CD4-positive, alpha-beta T cell treated with Interleukin-4 for 4 hours (primary cell): ENCODE measurements around the gene CREBL2.
"Not testable (repeated sequence)": the region's sequence is repeated elsewhere in the genome, so short reads cannot be mapped to it uniquely, and the experiment has no call there.

ENCODE experiments used
- DNase-seq: peaks from one replicate; pipeline ENCODE4 v3.0.0-alpha.2; 2020

CREBL2 gene

DNA sequence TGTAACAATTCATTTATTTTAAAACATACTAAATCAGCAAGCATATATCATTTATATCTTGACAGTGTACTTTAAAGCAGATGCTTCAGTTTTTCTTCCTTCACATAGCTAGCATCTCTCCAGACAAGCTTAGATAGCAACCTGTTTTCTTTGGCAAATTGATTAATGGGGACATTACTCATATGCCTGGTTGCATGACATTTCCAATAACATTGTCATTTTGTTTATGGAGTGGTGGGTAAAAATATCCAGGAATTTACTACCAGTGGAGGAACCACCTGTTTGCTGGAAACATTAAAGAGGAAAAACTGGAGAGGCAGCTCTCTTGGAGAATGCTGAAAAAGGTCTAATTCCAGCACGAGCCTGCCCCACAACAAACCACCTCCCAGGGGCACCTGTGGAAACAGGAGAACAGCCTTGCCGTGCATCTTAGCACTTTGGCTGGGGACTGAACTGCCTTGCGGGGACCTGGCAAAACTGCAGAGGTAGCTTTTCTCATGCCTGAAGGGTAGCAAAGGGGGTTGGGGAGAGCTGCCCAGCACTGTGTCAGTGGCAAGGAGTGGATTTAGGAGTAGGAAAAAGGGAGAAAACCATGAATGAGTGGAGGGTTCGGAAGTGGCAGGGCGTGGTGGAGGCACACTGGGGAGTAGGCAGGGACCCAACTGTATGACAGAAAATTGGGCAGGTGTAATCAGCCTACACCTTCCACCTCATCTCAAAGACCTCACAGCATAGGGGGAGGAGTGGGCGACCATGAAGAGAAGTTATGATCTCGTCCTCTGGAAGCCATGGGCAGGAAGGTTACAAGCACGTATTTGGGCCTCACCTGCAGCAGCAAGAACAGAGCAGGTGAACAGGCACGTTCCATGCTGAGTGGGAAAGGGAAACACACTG lies 11.7 kb upstream of the CREBL2 start:
- no peak for DNase-seq

DNA sequence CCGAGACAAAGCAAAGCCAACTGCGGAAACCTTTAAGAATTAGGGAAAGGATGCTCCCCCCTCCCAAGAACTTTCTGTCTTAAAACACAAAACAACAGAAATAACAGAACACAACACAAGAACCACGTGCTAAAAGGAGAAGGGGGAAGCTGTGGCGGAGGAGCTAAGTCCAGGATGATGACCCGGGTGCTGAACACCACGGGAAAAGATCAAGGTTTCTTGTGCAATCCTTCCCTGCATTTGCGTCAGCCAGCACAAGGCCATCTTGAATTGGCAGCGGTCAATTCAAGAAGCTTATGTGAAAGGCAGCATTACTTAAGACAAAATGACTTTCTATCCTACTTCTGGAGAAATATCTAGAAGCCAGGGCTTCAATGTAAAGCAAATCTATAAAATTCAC lies 11.0 kb upstream of the CREBL2 start:
- no peak for DNase-seq

DNA sequence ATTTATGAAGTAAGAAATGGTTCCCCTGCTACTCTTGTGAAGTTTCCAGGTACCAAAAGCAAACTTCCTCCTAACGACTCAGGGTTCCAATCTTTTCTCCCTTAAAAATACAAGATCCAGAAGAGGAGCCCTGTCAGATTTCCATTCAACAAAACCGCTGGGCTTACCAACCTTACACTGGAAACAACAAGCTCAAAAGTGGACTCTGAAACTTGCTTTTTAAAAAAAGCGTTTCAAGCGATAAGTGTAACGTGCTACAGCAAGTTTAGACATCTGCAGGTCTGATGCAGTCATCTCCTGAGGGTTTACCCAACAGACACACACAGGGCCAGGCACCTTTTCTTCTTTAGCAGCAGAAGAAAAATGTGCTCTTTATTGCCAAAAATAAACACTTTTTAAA lies 6.9 kb upstream of the CREBL2 start:
- DNase-seq, result no peak

DNA sequence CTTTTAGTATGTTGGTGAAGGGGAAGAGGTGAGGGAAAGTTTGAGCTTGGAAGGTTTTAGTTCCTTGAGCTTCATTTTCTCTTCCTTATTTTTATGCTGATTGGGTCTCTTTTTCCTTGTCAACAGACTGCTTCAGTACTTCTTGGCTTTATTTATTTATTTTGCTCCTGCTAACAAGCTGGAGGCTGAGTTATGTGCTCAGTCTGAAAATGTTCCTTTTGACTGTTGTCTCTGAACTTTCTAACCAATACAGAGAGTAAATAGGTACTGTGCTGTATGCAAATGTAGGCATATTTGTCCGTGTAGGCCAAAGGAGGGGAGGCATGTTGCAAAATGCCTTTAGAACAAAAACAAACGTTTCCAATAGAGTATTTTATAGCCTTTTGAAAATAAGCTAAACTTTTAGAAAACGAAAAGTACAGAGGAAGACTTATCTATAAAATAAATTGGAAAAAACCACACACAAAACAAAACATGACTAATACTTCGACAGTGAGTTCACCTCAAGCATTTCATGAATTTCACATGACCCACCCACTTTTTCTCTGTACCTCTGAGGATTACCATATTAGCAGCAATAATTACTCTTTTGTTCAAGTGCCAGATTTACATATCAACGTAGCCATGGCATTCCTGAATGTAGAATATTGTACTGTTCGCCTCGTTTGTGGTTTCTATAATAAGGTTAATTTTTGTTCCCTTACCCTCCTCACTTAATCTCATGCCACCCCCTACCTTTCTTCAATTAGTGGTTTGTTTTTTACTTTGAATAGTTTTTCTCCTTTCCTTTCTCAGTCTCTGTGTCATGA lies 4.7 kb upstream of the CREBL2 start:
- DNase-seq, result peak; percentile 34

DNA sequence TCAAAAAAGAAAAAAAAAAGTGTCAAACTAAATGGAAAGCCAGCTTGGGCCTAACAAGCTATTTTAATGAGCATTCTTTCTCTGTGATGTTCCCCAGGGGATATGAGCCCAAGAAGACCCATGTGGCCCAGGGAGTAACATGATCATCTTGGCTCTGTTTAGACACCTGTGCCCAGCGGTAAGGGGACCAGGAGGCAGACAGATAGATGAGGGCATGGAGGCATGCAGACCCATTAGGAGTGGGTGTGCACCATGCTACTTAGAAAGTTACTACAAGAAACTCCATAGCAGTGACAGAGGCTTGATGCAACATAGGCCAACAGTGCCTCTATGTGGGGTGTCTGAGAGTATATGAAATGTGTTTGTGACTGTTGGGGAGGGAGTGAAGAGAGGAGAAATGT lies 3.1 kb upstream of the CREBL2 start:
- DNase-seq, result no peak

DNA sequence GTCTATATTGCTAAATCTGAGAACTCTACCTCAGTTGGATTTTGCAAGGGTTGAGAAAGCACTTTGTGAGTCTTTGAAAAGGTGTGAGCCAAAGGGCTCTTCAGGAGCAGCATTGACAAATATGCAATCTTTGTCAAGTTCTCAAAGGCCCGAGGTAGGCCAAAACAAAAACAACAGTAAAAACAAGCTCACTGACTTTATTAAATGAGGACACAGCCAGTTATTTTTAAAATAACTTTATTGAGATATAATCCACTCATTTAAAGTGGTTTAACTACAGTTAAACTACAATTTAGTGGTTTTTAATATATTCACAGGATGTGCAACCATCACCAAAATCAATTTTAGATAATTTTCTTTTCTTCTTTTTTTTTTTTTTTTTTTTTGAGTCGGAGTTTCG lies 2.0 kb upstream of the CREBL2 start:
- no peak for DNase-seq

DNA sequence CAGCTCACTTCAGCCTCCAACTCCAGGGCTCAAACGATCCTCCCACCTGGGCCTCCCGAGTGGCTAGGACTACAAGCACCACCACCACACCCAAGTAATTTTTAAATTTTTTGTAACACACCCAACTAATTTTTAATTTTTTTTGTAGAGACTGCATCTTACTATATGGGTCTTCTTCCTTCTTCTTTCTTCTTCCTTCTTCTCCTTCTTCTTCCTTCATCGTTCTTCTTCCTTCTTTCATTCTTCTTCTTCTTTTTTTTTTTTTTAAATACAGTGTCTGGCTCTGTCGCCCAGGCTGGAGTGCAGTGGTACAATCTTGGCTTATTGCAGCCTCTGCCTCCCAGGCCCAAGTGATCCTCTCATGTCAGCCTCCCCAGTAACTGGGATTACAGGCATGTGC lies 965 bp upstream of the CREBL2 start:
- DNase-seq, result no peak

DNA sequence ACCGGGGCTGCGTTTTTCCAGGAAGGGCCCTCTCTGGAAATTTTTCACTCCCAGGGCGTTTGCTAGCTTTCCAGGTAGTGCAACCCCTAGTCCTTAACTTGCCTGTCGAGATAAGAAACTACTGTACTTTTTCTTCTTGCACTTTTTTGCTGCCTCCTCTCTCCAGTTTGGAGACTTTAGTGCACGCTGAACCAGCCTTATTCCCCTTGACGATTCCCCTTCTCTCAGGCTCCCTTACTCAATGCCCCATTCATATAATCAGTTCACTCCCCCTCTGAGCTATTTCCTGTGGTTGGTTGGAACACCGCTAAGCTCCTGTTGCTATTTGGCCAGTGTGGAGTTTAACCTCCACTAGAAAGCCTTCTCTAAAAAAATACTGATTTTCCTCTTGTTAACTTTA lies 682 bp downstream of the CREBL2 start:
- peak; percentile 30 for DNase-seq

DNA sequence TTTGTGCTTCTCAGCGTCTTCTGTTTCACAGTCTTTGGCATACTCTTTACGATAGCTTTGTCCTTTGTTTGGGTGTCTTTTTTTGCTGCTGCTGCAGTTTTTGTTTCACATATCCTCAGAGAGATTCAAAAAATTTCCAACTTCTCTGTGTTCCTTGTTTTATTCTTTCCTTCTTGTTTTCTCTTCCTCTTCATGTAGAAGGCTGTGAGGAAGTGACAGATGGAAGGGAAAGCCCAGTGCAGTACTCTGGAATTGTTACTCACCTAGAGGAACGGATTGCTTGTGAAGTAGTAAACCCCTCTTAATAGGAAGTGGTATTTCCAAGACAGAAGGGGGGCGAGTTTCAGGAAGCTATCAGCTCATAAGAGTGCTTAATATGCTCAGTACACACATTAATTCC lies 1.7 kb downstream of the CREBL2 start:
- DNase-seq, result peak; percentile 46

DNA sequence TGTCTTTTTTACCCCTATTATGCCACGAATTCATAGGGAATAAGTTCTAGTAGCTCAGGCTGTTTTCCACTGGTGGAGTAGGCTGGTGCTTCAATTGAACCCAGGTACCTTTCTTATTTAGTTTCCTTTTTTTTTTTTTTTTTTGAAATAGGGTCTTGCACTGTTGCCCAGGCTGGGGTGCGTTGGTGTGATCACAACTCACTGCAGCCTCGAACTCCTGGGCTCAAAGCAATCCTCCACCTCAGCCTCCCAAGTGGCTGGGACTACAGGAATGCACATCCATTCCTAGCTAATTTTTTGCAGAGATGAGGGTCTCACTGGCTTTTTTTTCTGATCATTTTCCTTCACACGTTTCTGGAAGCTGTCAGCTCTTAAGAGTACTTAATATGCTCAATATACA lies 2.7 kb downstream of the CREBL2 start:
- no peak for DNase-seq

DNA sequence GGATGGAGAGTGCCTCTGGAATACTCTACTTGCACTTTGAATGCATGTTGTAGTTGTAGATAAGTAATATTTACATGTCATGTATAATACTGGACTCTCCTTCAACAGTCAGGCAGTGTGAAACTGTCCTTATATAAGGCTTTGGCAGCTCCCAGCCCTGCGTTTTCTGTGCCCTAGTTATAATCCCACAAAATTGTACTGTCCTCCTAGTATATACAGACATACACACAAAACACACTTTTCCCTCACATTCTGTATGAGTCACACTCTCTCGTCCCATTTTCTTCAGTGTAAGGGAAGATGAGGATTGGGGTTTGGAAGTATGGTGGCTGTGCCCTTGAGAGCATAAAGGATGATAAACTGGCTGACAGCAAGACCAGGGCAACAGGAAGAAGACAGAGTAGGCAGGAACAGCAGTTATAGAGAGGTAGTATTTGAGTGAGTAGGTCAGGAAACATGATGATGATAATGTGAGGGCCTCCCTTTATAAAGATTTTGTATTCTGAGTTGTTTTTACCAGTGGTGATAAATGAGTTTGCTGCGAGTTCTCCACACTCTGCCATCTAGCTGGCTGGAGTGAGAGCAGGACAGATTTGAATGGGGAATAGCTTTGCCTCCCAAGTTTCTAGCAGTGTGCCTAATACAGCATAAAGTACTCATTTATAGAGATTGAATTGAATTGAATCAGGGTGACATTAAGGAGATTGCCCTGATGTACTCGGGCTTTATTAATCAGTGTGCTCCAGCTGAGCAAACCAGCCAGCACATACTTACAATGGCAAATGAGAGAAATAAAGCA lies 5.0 kb downstream of the CREBL2 start:
- DNase-seq, result no peak

DNA sequence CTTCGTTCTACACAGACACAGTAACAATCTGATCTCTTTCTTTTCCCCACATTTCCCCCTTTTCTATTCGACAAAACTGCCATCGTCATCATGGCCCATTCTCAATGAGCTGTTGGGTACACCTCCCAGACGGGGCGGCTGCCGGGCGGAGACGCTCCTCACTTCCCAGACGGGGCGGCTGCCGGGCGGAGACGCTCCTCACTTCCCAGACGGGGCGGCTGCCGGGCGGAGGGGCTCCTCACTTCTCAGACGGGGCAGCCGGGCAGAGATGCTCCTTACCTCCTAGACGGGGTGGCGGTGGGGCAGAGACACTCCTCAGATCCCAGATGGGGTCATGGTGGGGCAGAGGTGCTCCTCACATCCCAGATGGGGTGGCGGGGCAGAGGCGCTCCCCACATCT lies 6.4 kb downstream of the CREBL2 start:
- DNase-seq, result not testable (repeated sequence)

DNA sequence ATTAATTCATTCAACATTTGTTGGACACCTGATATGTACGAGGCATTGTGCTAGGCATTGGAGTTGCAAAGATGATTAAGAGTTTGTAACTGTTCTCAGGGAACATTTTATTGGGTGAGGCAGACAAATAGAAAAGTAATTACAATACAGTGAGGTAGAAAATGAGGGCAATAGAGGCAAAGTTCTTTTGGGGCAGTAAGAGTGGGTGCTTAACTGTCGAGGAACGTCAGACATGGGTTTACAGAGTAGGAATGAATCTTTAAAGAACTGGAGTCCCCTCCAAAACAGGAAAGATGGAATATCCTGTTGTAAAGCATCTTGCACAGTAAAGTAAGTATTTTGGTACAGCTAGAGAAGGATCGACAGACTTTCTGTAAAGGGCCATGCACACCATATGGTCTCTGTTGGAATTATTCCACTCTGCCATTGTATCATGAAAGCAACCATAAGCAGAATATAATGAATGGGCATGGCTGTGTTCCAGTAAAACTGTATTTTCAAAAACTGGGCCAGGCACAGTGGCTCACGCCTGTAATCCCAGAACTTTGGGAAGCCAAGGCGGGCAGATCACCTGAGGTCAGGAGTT lies 9.1 kb downstream of the CREBL2 start:
- DNase-seq, result no peak

DNA sequence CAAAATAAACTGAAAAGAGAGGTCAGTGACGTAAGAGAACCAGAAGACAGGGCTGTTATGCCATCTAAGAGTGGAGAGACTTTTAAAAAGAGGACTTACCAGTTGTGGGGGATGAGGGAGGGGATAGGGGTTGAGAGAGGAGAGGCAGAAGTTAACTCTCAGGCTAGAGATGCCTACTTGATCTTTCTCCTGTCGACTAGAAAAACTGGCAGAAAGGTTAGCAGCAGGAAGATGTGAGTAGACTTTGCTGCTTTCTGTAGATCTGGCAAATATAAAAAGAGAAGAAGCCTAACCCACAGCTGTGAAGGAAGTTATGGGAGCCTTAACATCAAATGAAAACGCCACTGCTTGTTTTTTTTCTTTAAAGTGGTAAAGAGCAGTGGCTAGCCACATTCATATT lies 10.7 kb downstream of the CREBL2 start:
- DNase-seq, result peak; percentile 61

DNA sequence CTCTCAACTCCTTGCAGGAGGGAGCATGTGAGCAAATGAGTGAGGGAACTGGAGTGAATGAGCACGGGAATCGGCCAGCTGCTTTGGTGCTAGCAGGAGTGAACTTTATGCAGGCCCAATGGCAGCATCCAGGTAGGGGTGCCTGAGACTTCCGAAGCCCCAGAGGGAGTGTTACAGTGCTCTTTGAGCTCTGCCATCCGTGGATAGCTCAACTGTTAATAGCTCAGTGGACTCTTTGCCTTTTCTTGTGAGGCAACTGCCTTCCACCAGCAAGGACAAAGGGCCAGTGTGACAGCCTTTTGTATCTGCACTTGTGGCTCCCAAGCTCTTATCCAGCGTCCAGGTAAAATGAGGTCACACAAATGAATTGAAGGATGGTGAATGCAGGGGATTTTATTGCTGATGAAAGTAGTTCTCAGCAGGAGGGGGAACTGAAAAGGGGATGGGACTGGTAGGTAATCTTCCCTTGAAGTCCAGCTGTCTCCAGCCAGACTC lies 12.9 kb downstream of the CREBL2 start:
- DNase-seq, result no peak

DNA sequence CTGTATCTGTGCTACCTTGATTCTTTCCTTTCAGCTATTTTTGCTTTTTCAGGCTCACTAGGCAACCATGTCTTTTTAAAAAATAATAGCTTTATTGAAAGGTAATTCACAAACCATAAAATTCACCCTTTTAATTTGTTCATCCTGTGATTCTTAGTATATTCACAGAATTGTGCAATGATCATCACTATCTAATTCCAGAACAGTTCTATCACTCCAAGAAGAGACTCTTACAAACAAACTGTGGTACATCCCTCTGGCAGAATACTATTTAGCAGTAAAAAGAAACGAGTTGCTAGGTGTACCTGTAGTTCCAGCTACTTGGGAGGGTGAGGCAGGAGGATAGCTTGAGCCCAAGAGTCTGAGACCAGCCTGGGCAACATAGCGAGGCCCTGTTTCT lies 14.8 kb downstream of the CREBL2 start:
- DNase-seq, result no peak

DNA sequence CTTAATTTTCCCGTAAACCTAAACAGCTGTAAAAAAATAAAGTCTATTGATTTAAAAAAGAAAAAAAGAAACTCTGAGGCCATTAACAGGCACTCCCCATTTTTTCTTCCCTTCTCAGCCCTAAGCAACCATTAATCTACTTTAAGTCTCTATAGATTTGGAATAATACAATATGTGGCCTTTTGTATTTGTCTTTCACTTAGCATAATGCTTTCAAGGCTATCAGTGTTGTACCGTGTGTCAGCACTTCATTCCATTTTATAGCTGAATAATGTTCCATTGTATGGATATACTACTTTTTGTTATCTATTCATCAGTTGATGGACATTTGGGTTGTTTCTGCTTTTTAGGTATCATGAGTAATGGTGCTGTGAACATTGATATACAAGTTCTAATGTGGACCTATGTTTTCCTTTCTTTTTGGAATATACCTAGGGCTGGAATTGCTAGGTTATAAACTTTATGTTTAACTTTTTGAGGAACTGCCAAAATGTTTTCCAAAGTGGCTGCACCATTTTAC lies 15.7 kb downstream of the CREBL2 start:
- no peak for DNase-seq

DNA sequence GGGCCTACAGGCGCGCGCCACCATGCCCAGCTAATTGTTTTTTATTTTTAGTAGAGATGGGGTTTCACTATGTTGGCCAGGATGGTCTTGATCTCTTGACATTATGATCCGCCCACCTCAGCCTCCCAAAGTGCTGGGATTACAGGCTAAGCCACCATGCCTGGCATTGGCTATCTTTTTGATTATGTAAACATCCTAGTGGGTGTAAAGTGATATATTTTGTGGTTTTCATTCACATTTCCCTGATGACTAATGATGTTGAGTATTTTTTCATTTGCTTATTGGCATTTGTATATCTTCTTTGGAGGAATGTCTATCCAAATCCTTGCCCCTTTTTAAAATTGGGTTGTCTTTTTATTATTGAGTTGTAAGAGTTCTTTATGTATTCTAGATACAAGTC lies 16.3 kb downstream of the CREBL2 start:
- no peak for DNase-seq

DNA sequence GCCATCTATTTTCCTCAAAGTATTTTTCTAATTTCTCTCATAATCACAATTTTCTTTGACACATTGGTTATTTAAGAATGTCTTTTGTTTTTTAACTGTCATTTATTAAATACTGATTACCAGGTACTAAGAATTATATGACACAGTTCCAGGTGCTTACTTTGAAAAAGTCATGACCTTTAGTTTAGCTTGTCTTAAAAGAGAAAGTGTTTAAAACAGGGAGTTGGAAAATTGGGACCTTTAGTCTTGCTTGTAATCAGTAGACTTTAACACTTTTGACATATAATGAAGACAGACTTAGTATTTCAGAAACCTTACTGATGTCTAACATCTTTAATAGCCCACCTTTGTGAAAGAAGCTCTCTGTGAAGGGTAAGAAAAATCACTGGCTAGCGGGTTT lies 19.2 kb downstream of the CREBL2 start:
- no peak for DNase-seq

DNA sequence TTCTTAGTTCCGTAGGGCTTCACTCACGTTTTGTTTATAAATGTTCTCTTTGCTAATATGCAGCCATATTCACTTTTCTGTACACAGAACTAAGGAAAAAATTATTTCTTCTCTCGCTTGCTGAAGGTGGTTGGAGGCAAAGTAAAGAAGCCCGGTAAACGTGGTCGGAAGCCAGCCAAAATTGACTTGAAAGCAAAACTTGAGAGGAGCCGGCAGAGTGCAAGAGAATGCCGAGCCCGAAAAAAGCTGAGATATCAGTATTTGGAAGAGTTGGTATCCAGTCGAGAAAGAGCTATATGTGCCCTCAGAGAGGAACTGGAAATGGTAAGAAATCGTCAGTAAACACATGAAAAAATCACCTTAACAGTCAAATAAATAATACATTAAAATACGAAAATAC lies 24.0 kb downstream of the CREBL2 start:
- DNase-seq, result no peak

DNA sequence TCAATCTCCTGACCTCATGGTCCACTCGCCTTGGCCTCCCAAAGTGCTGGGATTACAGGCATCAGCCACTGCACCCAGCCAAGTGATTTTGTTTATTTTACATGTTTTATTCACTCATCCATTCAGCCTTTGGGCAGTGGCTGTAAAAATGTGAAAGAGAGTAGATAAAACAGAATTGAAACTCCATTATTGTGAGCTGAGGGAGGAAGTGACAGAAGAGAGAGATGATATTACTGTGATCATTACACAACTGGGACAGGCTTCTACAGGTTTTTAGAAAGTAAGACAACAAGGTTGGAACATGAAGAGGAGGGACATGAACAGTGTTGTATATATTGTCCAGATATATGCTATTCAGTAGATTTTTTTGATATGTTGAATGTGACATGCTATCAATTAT lies 25.0 kb downstream of the CREBL2 start:
- no peak for DNase-seq

DNA sequence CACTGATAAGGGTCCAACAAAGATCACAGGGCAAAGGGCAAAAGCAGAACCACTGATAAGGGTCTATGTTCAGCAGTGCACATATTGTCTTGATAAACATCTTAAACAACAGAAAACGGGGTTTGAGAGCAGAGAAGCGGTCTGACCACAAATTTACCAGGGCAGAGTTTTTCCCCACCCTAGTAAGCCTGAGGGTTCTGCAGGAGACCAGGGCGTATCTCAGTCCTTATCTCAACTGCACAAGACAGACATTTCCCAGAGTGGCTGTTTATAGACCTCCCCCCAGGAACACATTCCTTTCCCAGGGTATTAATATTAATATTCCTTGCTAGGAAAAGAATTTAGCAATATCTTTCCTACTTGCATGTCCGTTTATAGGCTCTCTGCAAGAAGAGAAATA lies 28.3 kb downstream of the CREBL2 start:
- DNase-seq, result not testable (repeated sequence)

DNA sequence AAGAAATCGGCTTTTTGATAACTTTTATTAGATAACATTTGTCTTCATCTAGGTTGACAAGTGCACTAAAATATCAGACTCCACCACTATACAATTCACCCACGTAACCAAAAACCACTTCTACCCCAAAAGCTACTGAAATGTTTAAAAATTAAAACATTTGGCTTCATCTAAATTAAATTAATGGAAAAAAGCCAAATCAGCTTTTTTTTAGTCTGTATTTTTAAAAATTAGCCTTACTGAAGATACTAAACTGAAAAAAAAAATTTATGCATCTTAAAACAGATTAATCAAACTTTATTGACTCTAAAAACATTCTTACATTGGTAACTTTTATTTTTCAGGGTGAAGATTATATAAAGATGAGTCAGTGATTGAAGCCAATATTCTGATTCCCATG lies 30.0 kb downstream of the CREBL2 start:
- DNase-seq, result no peak
